Gastroesophageal sphincter (tissue), 3 donors: Measurements from ENCODE around the gene MAPK11.

Source experiments
- EP300 ChIP-seq: sonication (generic); formaldehyde crosslinking; IDR thresholded peaks from one replicate; pipeline ENCODE4 v1.6.1; 2017; ENCODE audit warnings: antibody characterized with exemption, mild to moderate bottlenecking
- POLR2A ChIP-seq, 2 donors: fragments of 450-650 bp; IDR thresholded peaks; one replicate each; pipeline ENCODE4 v1.6.1; 2017; ENCODE audit warnings: antibody characterized with exemption in 2 of 2, mild to moderate bottlenecking in 2 of 2, moderate library complexity in 1 of 2
- POLR2AphosphoS5 ChIP-seq: sonication (generic); formaldehyde crosslinking; IDR thresholded peaks from one replicate; pipeline ENCODE4 v1.6.1; 2017; ENCODE audit warnings: antibody characterized with exemption
- TF ChIP-seq, protein P1 (sequence below), 4 experiments: fragments of 200-600 bp in 2 of 4; fragments of 450-650 bp in 2 of 4; sonication (generic) in 1 of 4; IDR thresholded peaks; one replicate each; pipeline ENCODE4 v1.5.1; 2017 to 2019; ENCODE audit warnings: antibody characterized with exemption in 4 of 4, mild to moderate bottlenecking in 2 of 4, moderate library complexity in 2 of 4

DNA sequence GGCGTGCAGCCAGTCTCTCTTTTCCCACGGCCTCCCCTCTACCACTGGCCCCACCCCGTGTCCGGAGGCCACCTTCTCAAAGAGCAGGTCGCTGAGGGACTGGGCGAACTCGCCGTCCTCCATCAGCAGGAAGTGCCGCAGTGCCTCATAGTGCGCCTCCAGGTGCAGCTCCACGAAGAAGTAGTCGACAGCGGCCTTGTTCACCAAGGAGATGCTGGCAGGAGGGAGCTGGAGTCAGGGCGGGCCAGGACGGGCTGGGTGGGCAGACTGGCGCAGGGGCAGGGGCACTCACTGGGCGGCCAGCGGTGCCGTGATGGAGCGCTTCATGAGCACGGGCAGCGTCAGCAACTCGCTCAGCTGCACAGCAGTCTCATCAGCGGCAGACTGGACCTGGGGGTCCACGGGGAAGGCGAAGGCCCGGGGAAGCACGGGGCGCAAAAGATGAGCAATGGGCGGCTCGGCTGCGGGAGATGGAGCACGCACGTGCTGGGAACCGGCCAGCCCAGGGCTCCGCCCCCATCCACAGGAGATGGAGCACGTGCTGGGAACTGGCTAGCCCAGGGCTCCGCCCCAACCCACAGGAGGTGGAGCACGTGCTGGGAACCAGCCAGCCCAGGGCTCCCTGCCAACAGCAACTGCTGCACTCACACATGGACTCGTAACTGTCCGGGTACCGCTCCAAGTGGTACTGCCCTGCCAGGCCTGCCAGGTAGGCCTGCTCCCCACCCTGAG, 51.0 kb downstream of the MAPK11 start:
- no peak for TF ChIP-seq EP300
- TF ChIP-seq, protein P1, sequence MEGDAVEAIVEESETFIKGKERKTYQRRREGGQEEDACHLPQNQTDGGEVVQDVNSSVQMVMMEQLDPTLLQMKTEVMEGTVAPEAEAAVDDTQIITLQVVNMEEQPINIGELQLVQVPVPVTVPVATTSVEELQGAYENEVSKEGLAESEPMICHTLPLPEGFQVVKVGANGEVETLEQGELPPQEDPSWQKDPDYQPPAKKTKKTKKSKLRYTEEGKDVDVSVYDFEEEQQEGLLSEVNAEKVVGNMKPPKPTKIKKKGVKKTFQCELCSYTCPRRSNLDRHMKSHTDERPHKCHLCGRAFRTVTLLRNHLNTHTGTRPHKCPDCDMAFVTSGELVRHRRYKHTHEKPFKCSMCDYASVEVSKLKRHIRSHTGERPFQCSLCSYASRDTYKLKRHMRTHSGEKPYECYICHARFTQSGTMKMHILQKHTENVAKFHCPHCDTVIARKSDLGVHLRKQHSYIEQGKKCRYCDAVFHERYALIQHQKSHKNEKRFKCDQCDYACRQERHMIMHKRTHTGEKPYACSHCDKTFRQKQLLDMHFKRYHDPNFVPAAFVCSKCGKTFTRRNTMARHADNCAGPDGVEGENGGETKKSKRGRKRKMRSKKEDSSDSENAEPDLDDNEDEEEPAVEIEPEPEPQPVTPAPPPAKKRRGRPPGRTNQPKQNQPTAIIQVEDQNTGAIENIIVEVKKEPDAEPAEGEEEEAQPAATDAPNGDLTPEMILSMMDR (IDR thresholded peaks at IDR 0.05) = no peak
- TF ChIP-seq POLR2A (IDR thresholded peaks at IDR 0.05) = no peak
- TF ChIP-seq POLR2AphosphoS5 = peak; percentile 62
